T-cell (primary cell): ENCODE results near the gene SERPINA12. TPM values are rescaled to one million over a fixed set of nuclear protein-coding genes. Genes with fewer than 3 reads are reported as not detected.

Source experiments
- ATAC-seq, 4 experiments: fragments of 200-7000 bp in 3 of 4; fragments of 150-1000 bp in 1 of 4; cut with Tn5 transposase; replicated peaks in 1 of 4; 1 replicate in 3 of 4; 2 replicates in 1 of 4; pipeline ENCODE4 v1.10.0; 2021; ENCODE audit warnings: moderate library complexity in 3 of 4, mild to moderate bottlenecking in 2 of 4, moderate number of reproducible peaks in 1 of 4
- CTCF ChIA-PET, 2 donors: fragments of 300-600 bp; sonication (Branson Sonifier 250); formaldehyde crosslinking; loops; one replicate each; lab custom pipeline; 2022; ENCODE audit warnings: antibody characterized with exemption in 2 of 2; lab: Charles Lee
- POLR2A ChIA-PET, 2 donors: fragments of 300-600 bp; sonication (Branson Sonifier 250); formaldehyde crosslinking; loops; one replicate each; lab custom pipeline; 2022; ENCODE audit warnings: antibody characterized with exemption in 2 of 2; lab: Charles Lee
- DNase-seq, 35 experiments: peaks; one replicate each; pipeline versions ENCODE4 v3.0.0 to v3.0.0-alpha.2; 2013 to 2023
- H3K27ac ChIP-seq: one replicate; pipeline ENCODE4 v1.5.1; 2013; ENCODE audit warnings: low read length
- H3K27me3 ChIP-seq, 2 experiments: replicated peaks in 1 of 2; 1 replicate in 1 of 2; 2 replicates in 1 of 2; pipeline versions ENCODE4 v1.6.1 to v1.7.0; 2013; ENCODE audit warnings: low read length in 1 of 2, mixed read lengths in 1 of 2; ENCODE audit not compliant: control insufficient read depth in 2 of 2, insufficient read depth in 2 of 2; ENCODE audit errors: extremely low read depth in 1 of 2
- H3K36me3 ChIP-seq, 2 donors: 1 replicate in 1 of 2; 2 replicates in 1 of 2; pipeline versions ENCODE4 v1.6.1 to v1.7.0; 2013; ENCODE audit warnings: low read length in 1 of 2; ENCODE audit not compliant: control insufficient read depth in 2 of 2, insufficient read depth in 1 of 2; ENCODE audit errors: extremely low read depth in 1 of 2
- H3K4me1 ChIP-seq, 2 experiments: 1 replicate in 1 of 2; 2 replicates in 1 of 2; pipeline versions ENCODE4 v1.6.1 to v1.7.0; 2013; ENCODE audit warnings: low read length in 2 of 2, mixed read lengths in 1 of 2; ENCODE audit not compliant: insufficient read depth in 2 of 2, control insufficient read depth in 1 of 2; ENCODE audit errors: extremely low read depth in 1 of 2
- H3K4me3 ChIP-seq, 2 donors: 1 replicate in 1 of 2; 2 replicates in 1 of 2; pipeline versions ENCODE4 v1.5.1 to v1.7.0; 2013; ENCODE audit warnings: mild to moderate bottlenecking in 2 of 2, low read length in 1 of 2, moderate library complexity in 1 of 2; ENCODE audit not compliant: control insufficient read depth in 1 of 2; ENCODE audit errors: extremely low read depth in 1 of 2
- H3K9me3 ChIP-seq: 2 replicates; pipeline ENCODE4 v1.7.0; 2013
- H3K27ac Mint-ChIP-seq, 2 donors: one replicate each; pipeline ENCODE4 v1.8.0; 2020 to 2021; ENCODE audit warnings: mild to moderate bottlenecking in 2 of 2, mixed read lengths in 2 of 2
- H3K27me3 Mint-ChIP-seq, 2 donors: one replicate each; pipeline ENCODE4 v1.8.0; 2021 to 2022; ENCODE audit warnings: mixed read lengths in 2 of 2
- H3K36me3 Mint-ChIP-seq: one replicate; pipeline ENCODE4 v1.8.0; 2021; ENCODE audit warnings: mixed read lengths
- H3K4me1 Mint-ChIP-seq, 3 donors: one replicate each; pipeline ENCODE4 v1.8.0; 2020 to 2022; ENCODE audit warnings: mixed read lengths in 3 of 3, mild to moderate bottlenecking in 1 of 3
- H3K4me3 Mint-ChIP-seq, 3 donors: one replicate each; pipeline ENCODE4 v1.8.0; 2020 to 2022; ENCODE audit warnings: mild to moderate bottlenecking in 3 of 3, mixed read lengths in 3 of 3, moderate library complexity in 3 of 3
- H3K9me3 Mint-ChIP-seq, 3 donors: one replicate each; pipeline ENCODE4 v1.8.0; 2020 to 2022; ENCODE audit warnings: mixed read lengths in 3 of 3
- WGBS: methylation state at CpG from one replicate; pipeline ENCODE4 v1.1.5; 2013; ENCODE audit warnings: missing lambda C conversion rate; ENCODE audit not compliant: insufficient coverage; 5-methylcytosine and 5-hydroxymethylcytosine counted together
- total RNA-seq, 35 experiments: library from RNA in 6 of 35; stranded (reverse) in 6 of 35; fragments of 120-200 nt in 1 of 35; gene quantifications; one replicate each; pipeline versions ENCODE4 v1.2.1 to v1.2.4 and lab custom pipeline; 2013 to 2026

SERPINA12 gene
- total RNA-seq, 5 donors from 2014 or later (not counting 1 experiment from before 2014, with no cell fraction given), result not detected

GRCh38 chr14:94500264-94500663 is 9.0 kb downstream of the SERPINA12 start:
- Mint-ChIP-seq H3K36me3 (no peaks in the 10 kb centered on the region), H3K4me1 (no peaks in the 10 kb centered on the region), H3K9me3 (no peaks in the 10 kb centered on the region), H3K27me3 (peaks cover 14 to 19% of the 10 kb centered on the region in 2 donors), H3K4me3 (no peak overlapping the region), H3K27ac (no peak overlapping the region)
- Histone ChIP-seq H3K4me1 (no peaks in the 10 kb centered on the region), H3K9me3 (no peaks in the 10 kb centered on the region), H3K27me3 (peaks cover 0 to 11% of the 10 kb centered on the region in 2 experiments), H3K27ac (no peak overlapping the region), H3K36me3 (no peaks in the 10 kb centered on the region), H3K4me3 (no peak overlapping the region)
- WGBS, result 100% methylated on average over 2 of the region's 3 CpGs
- ATAC-seq, result no peak
- ChIA-PET CTCF (no interaction called here), POLR2A (no interaction called here)
- no peak for DNase-seq

GRCh38 chr14:94499673-94500072 is 9.6 kb downstream of the SERPINA12 start:
- Histone ChIP-seq H3K4me1 (no peaks in the 10 kb centered on the region), H3K27ac (no peak overlapping the region), H3K9me3 (no peaks in the 10 kb centered on the region), H3K27me3 (peaks cover 0 to 10% of the 10 kb centered on the region in 2 experiments), H3K4me3 (no peak overlapping the region), H3K36me3 (no peaks in the 10 kb centered on the region)
- DNase-seq (no peak), ATAC-seq (no peak)
- H3K36me3 Mint-ChIP-seq, result no peaks in the 10 kb centered on the region
- H3K27me3 Mint-ChIP-seq, result peaks cover 10 to 15% of the 10 kb centered on the region in 2 donors
- CTCF ChIA-PET, result no interaction called here
- H3K4me1 Mint-ChIP-seq, result no peaks in the 10 kb centered on the region
- WGBS, result no CpG with 5 or more reads among the region's 2 CpGs
- H3K27ac Mint-ChIP-seq, result no peak overlapping the region
- POLR2A ChIA-PET, result no interaction called here
- H3K9me3 Mint-ChIP-seq, result no peaks in the 10 kb centered on the region
- H3K4me3 Mint-ChIP-seq, result no peak overlapping the region

- Mint-ChIP-seq H3K4me3 (no peak overlapping the region), H3K27ac (no peak overlapping the region), H3K27me3 (peaks cover 10 to 15% of the 10 kb centered on the region in 2 donors), H3K36me3 (no peaks in the 10 kb centered on the region), H3K4me1 (no peaks in the 10 kb centered on the region), H3K9me3 (no peaks in the 10 kb centered on the region)
- H3K4me1 ChIP-seq, result no peaks in the 10 kb centered on the region
- no peaks in the 10 kb centered on the region for H3K9me3 ChIP-seq
- DNase-seq, result no peak
- POLR2A ChIA-PET, result no interaction called here
- no peak overlapping the region for H3K4me3 ChIP-seq
- no peaks in the 10 kb centered on the region for H3K36me3 ChIP-seq
- no CpG with 5 or more reads among the region's 3 CpGs for WGBS
- CTCF ChIA-PET, result no interaction called here
- peaks cover 0 to 12% of the 10 kb centered on the region in 2 experiments for H3K27me3 ChIP-seq
- no peak for ATAC-seq
- no peak overlapping the region for H3K27ac ChIP-seq
Measured at GRCh38 chr14:94498215-94498614, 11.1 kb downstream of the SERPINA12 start.

GRCh38 chr14:94494085-94494484 is 15.2 kb downstream of the SERPINA12 start:
- ChIA-PET POLR2A (no interaction called here), CTCF (no interaction called here)
- WGBS, result 46% methylated on average over 3 of the region's 4 CpGs
- Histone ChIP-seq H3K27ac (no peak overlapping the region), H3K36me3 (no peaks in the 10 kb centered on the region), H3K4me1 (no peaks in the 10 kb centered on the region), H3K9me3 (no peaks in the 10 kb centered on the region), H3K4me3 (no peak overlapping the region), H3K27me3 (peaks cover 0 to 13% of the 10 kb centered on the region in 2 experiments)
- Mint-ChIP-seq H3K36me3 (no peaks in the 10 kb centered on the region), H3K9me3 (no peaks in the 10 kb centered on the region), H3K27me3 (peaks cover 0 to under 1% of the 10 kb centered on the region in 2 donors), H3K4me1 (no peaks in the 10 kb centered on the region), H3K4me3 (no peak overlapping the region), H3K27ac (no peak overlapping the region)
- DNase-seq (no peak), ATAC-seq (no peak)

- no peak for DNase-seq
- Mint-ChIP-seq H3K27ac (no peak overlapping the region), H3K4me3 (no peak overlapping the region), H3K36me3 (no peaks in the 10 kb centered on the region), H3K9me3 (no peaks in the 10 kb centered on the region), H3K4me1 (no peaks in the 10 kb centered on the region), H3K27me3 (peaks cover 5 to 19% of the 10 kb centered on the region in 2 donors)
- Histone ChIP-seq H3K36me3 (no peaks in the 10 kb centered on the region), H3K9me3 (no peaks in the 10 kb centered on the region), H3K27me3 (peaks cover 0 to 19% of the 10 kb centered on the region in 2 experiments), H3K27ac (no peak overlapping the region), H3K4me3 (no peak overlapping the region), H3K4me1 (peaks cover 0 to 3% of the 10 kb centered on the region in 2 experiments)
- ChIA-PET POLR2A (interaction anchor here in 1 of 2 donors (0.6 kb wide), 1 partner anchor 366 kb away, joined by 9 read pairs; no protein-coding TSS in a partner anchor), CTCF (no interaction called here)
- 52% methylated on average over 4 of the region's 4 CpGs for WGBS
- ATAC-seq, result no peak
Measured at GRCh38 chr14:94491511-94491910, 17.8 kb downstream of the SERPINA12 start.

GRCh38 chr14:94489336-94489735 is 19.9 kb downstream of the SERPINA12 start:
- H3K4me1 Mint-ChIP-seq, result peaks cover 0 to 5% (median 4%) of the 10 kb centered on the region in 3 donors
- H3K27me3 Mint-ChIP-seq, result peaks cover 8 to 32% of the 10 kb centered on the region in 2 donors
- POLR2A ChIA-PET, result no interaction called here

More at GRCh38 chr14:94489336-94489735, 19.9 kb downstream of the SERPINA12 start:
- Mint-ChIP-seq H3K27ac (no peak overlapping the region), H3K4me3 (no peak overlapping the region), H3K36me3 (no peaks in the 10 kb centered on the region), H3K9me3 (no peaks in the 10 kb centered on the region)
- ATAC-seq, result no peak
- CTCF ChIA-PET, result no interaction called here
- H3K27ac ChIP-seq, result no peak overlapping the region
- DNase-seq, result no peak
- 74% methylated on average over 10 of the region's 11 CpGs for WGBS
- no peaks in the 10 kb centered on the region for H3K36me3 ChIP-seq
- H3K4me3 ChIP-seq, result no peak overlapping the region
- peaks cover 0 to 11% of the 10 kb centered on the region in 2 experiments for H3K4me1 ChIP-seq
- no peaks in the 10 kb centered on the region for H3K9me3 ChIP-seq
- H3K27me3 ChIP-seq, result peaks cover 0 to 36% of the 10 kb centered on the region in 2 experiments
